WTC11 (cell line): ENCODE results near the gene SERTAD3. TPM values are rescaled to one million over a fixed set of nuclear protein-coding genes. Genes with fewer than 3 reads are reported as not detected.
"Not testable (repeated sequence)": the region's sequence is repeated elsewhere in the genome, so short reads cannot be mapped to it uniquely, and the experiment has no call there.

Experiments used
- ATAC-seq: fragments of 200-7000 bp; cut with Tn5 transposase; 2 replicates; pipeline ENCODE4 v1.10.0; 2021; ENCODE audit warnings: mild to moderate bottlenecking, moderate library complexity
- CTCF ChIA-PET: fragments of 300-600 bp; sonication (Branson Sonifier 250); formaldehyde crosslinking; loops from one replicate; lab custom pipeline; 2021; ENCODE audit warnings: antibody characterized with exemption; lab: Charles Lee
- POLR2A ChIA-PET: fragments of 350-600 bp; sonication (Branson Sonifier 250); formaldehyde crosslinking; loops from one replicate; lab custom pipeline; 2021; ENCODE audit warnings: antibody characterized with exemption; lab: Charles Lee
- DNase-seq: peaks from one replicate; pipeline ENCODE4 v3.0.0; 2021; ENCODE audit warnings: low spot score
- H3K27ac Mint-ChIP-seq: 2 replicates; pipeline ENCODE4 v1.8.0; 2021; ENCODE audit warnings: mixed read lengths
- H3K27me3 Mint-ChIP-seq: 2 replicates; pipeline ENCODE4 v1.8.0; 2021; ENCODE audit warnings: low read depth, mild to moderate bottlenecking, moderate library complexity, mixed read lengths
- H3K36me3 Mint-ChIP-seq: 2 replicates; pipeline ENCODE4 v1.8.0; 2021; ENCODE audit warnings: mixed read lengths
- H3K4me1 Mint-ChIP-seq: 2 replicates; pipeline ENCODE4 v1.8.0; 2022; ENCODE audit warnings: mixed read lengths
- H3K4me3 Mint-ChIP-seq: 2 replicates; pipeline ENCODE4 v1.8.0; 2021; ENCODE audit warnings: mild to moderate bottlenecking, moderate library complexity, mixed read lengths
- H3K9me3 Mint-ChIP-seq: 2 replicates; pipeline ENCODE4 v1.8.0; 2021; ENCODE audit warnings: mixed read lengths
- AFF4 ChIP-seq: sonication (generic); formaldehyde crosslinking; IDR thresholded peaks from 2 replicates; pipeline ENCODE4 v1.8.1; 2023; ENCODE audit warnings: mild to moderate bottlenecking, missing genetic modification reagents, borderline replicate concordance
- E2F4 ChIP-seq: sonication (generic); formaldehyde crosslinking; IDR thresholded peaks from 2 replicates; pipeline ENCODE4 v1.8.1; 2022; ENCODE audit warnings: low read depth, mild to moderate bottlenecking, moderate library complexity, missing genetic modification reagents, borderline replicate concordance
- E2F5 ChIP-seq: sonication (generic); formaldehyde crosslinking; IDR thresholded peaks from 2 replicates; pipeline ENCODE4 v1.8.1; 2022; ENCODE audit warnings: mild to moderate bottlenecking, moderate library complexity, missing genetic modification reagents
- GABPB1 ChIP-seq: sonication (generic); formaldehyde crosslinking; IDR thresholded peaks from 2 replicates; pipeline ENCODE4 v1.8.1; 2023; ENCODE audit warnings: mild to moderate bottlenecking, missing genetic modification reagents
- HMGA2 ChIP-seq: fragments of 250-450 bp; sonication (Bioruptor Pico); IDR thresholded peaks from 2 replicates; pipeline ENCODE4 v1.4.0; 2021; ENCODE audit warnings: mild to moderate bottlenecking, moderate library complexity
- IRF1 ChIP-seq: sonication (generic); formaldehyde crosslinking; IDR thresholded peaks from 2 replicates; pipeline ENCODE4 v1.8.0; 2023; ENCODE audit warnings: missing genetic modification reagents
- JAZF1 ChIP-seq: fragments of 250-450 bp; sonication (Bioruptor Pico); IDR thresholded peaks from 2 replicates; pipeline ENCODE4 v1.9.0; 2021; ENCODE audit warnings: moderate library complexity, mild to moderate bottlenecking, inconsistent platforms
- NFE2L1 ChIP-seq: sonication (generic); formaldehyde crosslinking; IDR thresholded peaks from 2 replicates; pipeline ENCODE4 v1.8.1; 2023; ENCODE audit warnings: missing genetic modification reagents
- NFYB ChIP-seq: sonication (generic); formaldehyde crosslinking; conservative IDR thresholded peaks from 2 replicates; pipeline ENCODE4 v1.8.0; 2022; ENCODE audit warnings: low read depth, missing genetic modification reagents
- SP1 ChIP-seq: sonication (generic); formaldehyde crosslinking; conservative IDR thresholded peaks from 2 replicates; pipeline ENCODE4 v1.8.1; 2022; ENCODE audit warnings: missing genetic modification reagents
- TEAD4 ChIP-seq: sonication (generic); formaldehyde crosslinking; IDR thresholded peaks from 2 replicates; pipeline ENCODE4 v1.8.0; 2022; ENCODE audit warnings: mild to moderate bottlenecking, missing genetic modification reagents
- TP53 ChIP-seq: sonication (generic); formaldehyde crosslinking; IDR thresholded peaks from 2 replicates; pipeline ENCODE4 v1.8.1; 2023; ENCODE audit warnings: mild to moderate bottlenecking, missing genetic modification reagents
- ZBTB43 ChIP-seq: sonication (generic); formaldehyde crosslinking; IDR thresholded peaks from 2 replicates; pipeline ENCODE4 v1.8.1; 2023; ENCODE audit warnings: mild to moderate bottlenecking, missing genetic modification reagents
- ZMAT4 ChIP-seq: fragments of 250-450 bp; sonication (Bioruptor Pico); IDR thresholded peaks from 2 replicates; pipeline ENCODE4 v1.9.0; 2021; ENCODE audit warnings: mild to moderate bottlenecking
- ZNF317 ChIP-seq: sonication (generic); formaldehyde crosslinking; IDR thresholded peaks from 2 replicates; pipeline ENCODE4 v1.8.1; 2023; ENCODE audit warnings: low read depth, mild to moderate bottlenecking, moderate library complexity, missing genetic modification reagents, borderline replicate concordance
- ZNF532 ChIP-seq: fragments of 250-450 bp; sonication (Bioruptor Pico); IDR thresholded peaks from 2 replicates; pipeline ENCODE4 v1.9.0; 2021; ENCODE audit warnings: mild to moderate bottlenecking, borderline replicate concordance
- total RNA-seq: library from RNA; stranded (reverse); gene quantifications from 3 replicates; pipeline ENCODE4 v1.2.3, GENCODE V29; 2021

Gene SERTAD3
- total RNA-seq, 1 experiment from 2014 or later = 33.6 TPM

GRCh38 chr19:40433391-40434216 is 10.5 kb downstream of the SERTAD3 start:
- ChIA-PET POLR2A (interaction anchor here (0.6 to 2.8 kb wide), 8 partner anchors 8 to 180 kb away, joined by 3 to 28 read pairs (median 4); partner anchors contain the start of gene SERTAD1), CTCF (interaction anchor here (1.3 to 2.9 kb wide), 7 partner anchors 9 to 128 kb away, joined by 4 to 21 read pairs (median 8); partner anchors contain the start of genes BLVRB and SERTAD3)
- peak overlapping the region; percentile 77 for H3K4me3 Mint-ChIP-seq
- no peaks in the 10 kb centered on the region for H3K27me3 Mint-ChIP-seq
- DNase-seq = peak; percentile 80
- no peaks in the 10 kb centered on the region for H3K36me3 Mint-ChIP-seq
- peaks cover 14% of the 10 kb centered on the region for H3K4me1 Mint-ChIP-seq
- no peaks in the 10 kb centered on the region for H3K9me3 Mint-ChIP-seq
- peak; percentile 91 for ATAC-seq
- peak overlapping the region; percentile 99 for H3K27ac Mint-ChIP-seq
- peak; percentile 90; the same call in 1 of the 2 replicates for TF ChIP-seq E2F5 (CRISPR knock-in tag)
- TF ChIP-seq TP53 = no peak
- TF ChIP-seq SP1 = peak; percentile 52; the same call in 1 of the 2 replicates
- no peak for TF ChIP-seq TEAD4
- TF ChIP-seq NFE2L1 (CRISPR knock-in tag) = peak; percentile 24; the same call in 1 of the 2 replicates
- 0 out of 2 replicates have a peak, but pooled peaks have one; percentile 29 for TF ChIP-seq E2F4 (CRISPR knock-in tag)

- TF ChIP-seq GABPB1 (CRISPR knock-in tag) = peak; percentile 42; the same call in 1 of the 2 replicates
- TF ChIP-seq, all 79 proteins: peak for 1; not testable (repeated sequence) for 78
- ChIA-PET CTCF (interaction anchor here (0.7 to 2.9 kb wide), 7 partner anchors 8 to 128 kb away, joined by 3 to 21 read pairs (median 8); partner anchors contain the start of genes BLVRB and SERTAD3), POLR2A (interaction anchor here (1.0 to 2.8 kb wide), 4 partner anchors 10 to 67 kb away, joined by 3 to 28 read pairs (median 9); no protein-coding TSS in a partner anchor)
- H3K4me3 Mint-ChIP-seq = peak overlapping the region; percentile 77
- not testable (repeated sequence) for ATAC-seq, DNase-seq, H3K36me3 Mint-ChIP-seq, H3K27me3 Mint-ChIP-seq, H3K9me3 Mint-ChIP-seq
- H3K4me1 Mint-ChIP-seq = peaks cover 14% of the 10 kb centered on the region
- H3K27ac Mint-ChIP-seq = peak overlapping the region; percentile 99
Measured at GRCh38 chr19:40432760-40433159, 11.4 kb downstream of the SERTAD3 start.

- Mint-ChIP-seq H3K27ac (peak overlapping the region; percentile 86), H3K4me1 (peaks cover 14% of the 10 kb centered on the region), H3K36me3 (no peaks in the 10 kb centered on the region), H3K4me3 (no peak overlapping the region), H3K9me3 (no peaks in the 10 kb centered on the region), H3K27me3 (peaks cover 3% of the 10 kb centered on the region; the same call in 1 of the 2 replicates)
- ATAC-seq (no peak), DNase-seq (no peak)
- CTCF ChIA-PET = interaction anchor here (1.4 to 2.0 kb wide), 2 partner anchors 17 to 33 kb away, joined by 3 to 6 read pairs; no protein-coding TSS in a partner anchor
- POLR2A ChIA-PET = interaction anchor here (1.9 kb wide), 1 partner anchor 28 kb away, joined by 5 read pairs; no protein-coding TSS in a partner anchor
- TF ChIP-seq ZBTB43 (CRISPR knock-in tag) = no peak
- TF ChIP-seq JAZF1 (CRISPR knock-in tag) = no peak
- no peak for TF ChIP-seq ZNF317 (CRISPR knock-in tag)
- no peak for TF ChIP-seq ZMAT4 (CRISPR knock-in tag)
- no peak for TF ChIP-seq AFF4 (CRISPR knock-in tag)
- TF ChIP-seq IRF1 (CRISPR knock-in tag) = no peak
- no peak for TF ChIP-seq HMGA2 (CRISPR knock-in tag)
- no peak for TF ChIP-seq NFYB (CRISPR knock-in tag)
- no peak for TF ChIP-seq ZNF532
Measured at GRCh38 chr19:40431698-40432097, 12.4 kb downstream of the SERTAD3 start.
